Measurements from ENCODE around the gene LMOD2. TPM values are rescaled to one million over a fixed set of nuclear protein-coding genes. Genes with fewer than 3 reads are reported as not detected.
A peak's percentile ranks its signal among the peaks of the same experiment; 100 is the strongest.

The LMOD2 gene
- total and polyA plus RNA-seq, 9 of the 15 experiments (the other 6 are each of a cell fraction or from before 2014, with no cell fraction given): 0.04 TPM; not detected in 8

GRCh38 chr7:123643495-123644441 lies 11.9 kb upstream of the LMOD2 start (continued):
- TF ChIP-seq NFIC (IDR thresholded peaks at IDR 0.05) (no peak), ZNF766 (CRISPR knock-in tag; conservative IDR thresholded peaks at IDR 0.05) (peak; percentile 89; the same call in 1 of the 2 replicates), SMC3 (conservative IDR thresholded peaks at IDR 0.05; ENCODE audit: insufficient read depth, low read depth, low read length) (no peak), ARID3A (IDR thresholded peaks at IDR 0.05; ENCODE audit: borderline replicate concordance, low read depth, low read length) (0 out of 2 replicates have a peak, but pooled peaks have one; percentile 17), SIN3A (IDR thresholded peaks at IDR 0.05; ENCODE audit: borderline replicate concordance in 2 of 2, control insufficient read depth in 1 of 2, low read depth in 2 of 2, low read length in 2 of 2) (no peak), ZNF175 (CRISPR knock-in tag; IDR thresholded peaks at IDR 0.05; ENCODE audit: low read depth) (peak; percentile 83; the same call in 1 of the 2 replicates), ZBTB43 (CRISPR knock-in tag; IDR thresholded peaks at IDR 0.05) (no peak), PKNOX1 (IDR thresholded peaks at IDR 0.05) (peak; percentile 96), ARID1B (IDR thresholded peaks at IDR 0.05) (peak; percentile 67; the same call in 1 of the 2 replicates), SMARCA4 (IDR thresholded peaks at IDR 0.05) (peak; percentile 48; the same call in 1 of the 2 replicates), CEBPB (tag; IDR thresholded peaks at IDR 0.05) (peak; percentile 57), NFXL1 (CRISPR knock-in tag; IDR thresholded peaks at IDR 0.05) (0 out of 2 replicates have a peak, but pooled peaks have one; percentile 20), ZNF384 (IDR thresholded peaks at IDR 0.05; ENCODE audit: low read depth, low read length) (0 out of 2 replicates have a peak, but pooled peaks have one; percentile 13), EP300 (IDR thresholded peaks at IDR 0.05; ENCODE audit: low read length) (peak; percentile 54; the same call in 1 of the 2 replicates), FOSL1 (tag; conservative IDR thresholded peaks at IDR 0.05) (peak; percentile 83), KHSRP (IDR thresholded peaks at IDR 0.05) (no peak), MAZ (CRISPR knock-in tag; conservative IDR thresholded peaks at IDR 0.05 in 1 of 2, IDR thresholded peaks at IDR 0.05 in 1 of 2) (0 out of 4 replicates have a peak, but pooled peaks of 1 of the 2 experiments have one; percentile 28), MTA1 (IDR thresholded peaks at IDR 0.05; ENCODE audit: borderline replicate concordance) (peak; percentile 58; the same call in 1 of the 2 replicates)
